Stimulated activated CD4-positive, alpha-beta T cell treated with anti-CD3 and anti-CD28 coated beads, Interleukin-1b, Interleukin-23, amount 100 ng/mL, for 1 hour (primary cell): ENCODE data around the gene ITGB5.
"Not testable (repeated sequence)": the region's sequence is repeated elsewhere in the genome, so short reads cannot be mapped to it uniquely, and the experiment has no call there.

ENCODE experiments used
- DNase-seq, 2 donors: peaks; one replicate each; pipeline ENCODE4 v3.0.0-alpha.2; 2020; ENCODE audit warnings: low read depth in 2 of 2

The ITGB5 gene

DNA sequence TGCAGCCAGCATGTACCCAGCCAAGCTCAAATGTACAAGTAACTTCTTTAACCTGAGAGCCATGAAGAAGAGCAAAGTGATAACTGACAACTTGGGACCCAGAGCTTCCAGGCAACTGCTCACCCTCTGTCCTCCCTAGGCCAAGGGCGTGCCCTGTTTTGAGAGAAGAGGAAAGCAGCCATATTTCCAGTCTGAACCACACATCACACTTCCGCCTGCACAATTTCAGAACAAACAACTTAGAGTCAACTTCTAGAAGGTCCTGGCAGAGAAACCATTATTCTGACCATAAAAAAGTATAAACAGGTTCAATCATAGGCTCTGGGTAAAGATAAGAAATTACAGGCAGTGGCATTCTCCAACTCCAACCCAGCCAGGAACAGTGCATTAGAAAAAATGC is 50.1 kb downstream of the ITGB5 start:
- no peak for DNase-seq

DNA sequence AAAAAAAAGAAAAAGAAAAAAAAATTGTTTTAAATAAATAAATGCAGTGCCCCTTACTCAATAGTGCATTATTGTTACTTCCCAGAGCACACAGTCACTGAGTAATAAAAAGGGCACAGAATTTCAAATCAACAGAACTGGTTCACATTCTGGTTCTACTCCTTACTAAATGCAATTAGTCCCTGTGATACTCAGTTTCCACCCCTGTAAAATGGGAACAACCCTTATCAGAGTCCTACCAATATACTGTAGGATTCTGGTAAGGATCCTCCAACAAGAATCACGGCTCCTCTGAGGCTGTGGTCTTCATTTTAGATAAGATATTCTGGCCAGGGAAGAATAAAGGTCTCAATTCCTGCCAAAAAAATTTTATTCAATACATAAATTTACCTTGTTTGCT is 50.7 kb downstream of the ITGB5 start:
- DNase-seq, result no peak

DNA sequence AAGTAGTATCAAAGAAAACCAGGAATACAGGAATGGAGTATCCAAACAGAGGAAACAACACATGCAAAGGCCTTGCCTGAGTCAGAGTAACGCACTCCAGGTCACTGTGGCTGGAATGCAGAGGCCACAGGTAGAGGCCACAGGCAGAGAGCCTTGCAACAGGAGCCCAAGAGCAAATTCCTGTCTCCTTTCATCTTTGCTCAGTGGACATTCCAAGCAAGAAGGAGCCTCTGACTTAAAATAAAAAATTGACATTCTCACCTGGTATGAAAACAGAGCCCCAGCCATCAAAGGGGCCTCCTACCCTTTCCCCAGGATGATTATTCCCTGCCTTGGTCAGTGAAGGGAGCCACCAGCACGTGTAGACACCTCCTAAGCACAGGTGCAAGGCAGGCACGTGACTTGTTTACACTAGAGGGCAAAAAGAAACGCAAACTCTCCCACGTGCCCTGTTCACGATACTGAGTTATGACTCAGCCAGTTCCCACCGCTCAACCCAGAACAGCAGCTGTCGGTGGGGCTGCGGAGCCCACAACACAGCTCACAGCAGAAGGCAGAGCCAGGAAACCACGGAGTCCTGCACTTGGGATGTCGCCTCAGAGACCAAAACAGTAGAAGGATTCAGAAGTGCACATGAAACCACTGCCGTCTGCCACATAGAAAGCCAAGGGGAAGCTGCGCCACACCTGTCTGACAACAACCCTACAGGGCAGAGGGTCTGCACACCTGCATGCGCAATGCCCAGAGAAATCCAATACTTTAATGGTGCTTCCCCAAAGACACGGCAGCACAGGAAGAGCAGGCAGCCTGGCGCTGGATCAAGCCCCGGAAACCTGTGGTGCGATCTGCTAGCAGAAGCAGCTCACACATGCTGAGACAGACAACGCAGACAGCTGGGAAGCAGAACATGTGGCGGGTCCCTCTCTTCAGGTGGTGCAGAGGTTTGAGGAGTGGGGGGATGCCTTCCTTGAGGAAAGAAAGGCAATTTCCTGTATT is 52.1 kb downstream of the ITGB5 start:
- DNase-seq, result no peak

DNA sequence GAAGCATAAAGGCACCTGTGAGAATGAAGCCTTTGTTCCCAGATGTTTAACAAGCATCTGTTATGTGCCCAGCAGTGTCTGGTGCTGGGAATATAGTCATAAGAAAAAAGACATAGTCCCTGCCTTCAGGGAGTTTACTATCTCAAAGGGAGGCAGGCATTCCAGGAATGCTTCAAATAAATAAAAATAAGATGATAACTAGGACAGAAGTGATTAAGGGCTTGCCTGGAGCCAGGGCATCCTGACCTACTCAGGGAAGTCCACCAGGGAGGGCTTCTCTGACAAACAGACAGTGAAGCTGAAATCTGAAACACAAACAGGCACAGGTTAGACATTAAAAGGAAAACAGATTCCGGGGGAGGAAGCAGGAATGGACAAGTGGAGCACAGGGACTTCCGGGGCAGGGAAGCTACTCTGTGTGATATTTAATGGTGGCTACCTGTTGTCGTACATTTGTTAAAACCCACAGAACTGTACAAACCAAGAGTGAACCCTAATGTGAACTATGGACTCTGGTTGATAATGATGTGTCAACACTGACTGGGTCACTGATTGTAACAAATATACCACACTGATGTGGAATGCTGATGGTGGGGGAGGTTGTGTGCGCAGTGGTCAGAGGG is 53.3 kb downstream of the ITGB5 start:
- no peak for DNase-seq

DNA sequence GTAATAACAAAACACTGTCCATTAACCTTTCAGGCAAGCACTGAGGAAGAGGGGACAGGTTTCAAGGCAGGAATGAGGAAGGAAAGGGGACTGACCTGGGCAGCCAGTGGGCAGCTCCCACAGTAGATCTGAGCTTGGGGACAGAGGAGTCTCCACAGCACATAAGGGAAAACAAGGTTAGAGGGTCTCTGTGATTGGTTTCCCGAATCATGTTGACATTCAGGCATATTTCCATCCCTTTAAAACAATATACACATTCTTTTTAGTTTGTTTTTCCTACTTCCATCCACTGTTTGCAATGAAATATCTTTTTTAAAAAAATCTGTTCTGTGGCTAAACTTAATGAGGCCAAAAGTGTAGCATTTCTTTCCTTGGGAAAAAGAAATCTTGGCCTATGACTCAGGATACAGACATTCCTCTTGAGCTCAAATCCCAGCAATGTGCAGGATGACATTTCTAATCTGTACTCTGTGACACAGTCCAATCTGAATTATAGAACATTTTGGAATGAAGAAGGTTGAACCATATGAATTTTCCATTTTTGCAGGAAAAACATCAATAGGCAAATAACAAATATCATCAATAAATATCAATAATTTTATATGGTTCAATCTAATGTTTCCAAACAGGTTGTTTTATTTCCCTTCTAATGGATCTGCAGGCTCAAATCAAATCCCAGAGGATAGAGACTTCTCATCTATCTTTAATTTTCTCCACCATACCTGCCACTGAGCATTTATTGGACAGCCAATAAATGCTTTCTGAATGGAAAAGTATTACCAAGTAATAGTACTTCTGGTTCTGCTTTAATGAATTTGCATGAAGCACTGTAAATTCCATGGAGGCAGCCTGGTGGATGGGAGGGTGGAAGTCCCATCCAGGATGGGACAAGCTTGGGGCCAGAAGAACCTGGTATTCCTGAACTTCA is 54.1 kb downstream of the ITGB5 start:
- DNase-seq, result no peak

DNA sequence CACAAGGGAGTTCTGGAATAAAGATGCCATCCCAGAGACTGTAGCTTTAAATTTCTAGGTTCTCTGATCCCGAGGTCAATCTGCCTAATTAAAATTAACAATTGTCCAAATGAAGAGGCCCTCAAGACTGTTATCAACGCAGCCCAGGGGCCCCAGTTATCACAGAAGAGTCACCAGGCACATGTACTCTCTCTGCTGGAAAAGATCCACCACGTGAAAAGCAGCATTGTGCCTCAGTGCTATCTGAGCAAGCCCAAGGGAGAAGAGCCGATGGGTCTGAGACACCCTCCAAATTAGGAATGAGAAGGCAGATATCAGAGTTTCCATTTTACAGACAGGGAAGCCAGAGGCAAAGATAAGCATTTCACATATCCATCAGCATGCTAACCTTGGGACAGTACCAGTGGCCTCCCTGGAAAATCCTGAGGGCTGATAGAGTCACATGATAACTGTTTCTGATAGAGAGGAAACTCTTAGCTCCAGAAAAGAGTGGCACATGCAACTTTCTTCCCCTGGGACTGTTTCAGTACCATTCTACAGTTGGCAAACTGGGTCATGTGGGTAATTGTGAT is 55.5 kb downstream of the ITGB5 start:
- DNase-seq, result no peak

DNA sequence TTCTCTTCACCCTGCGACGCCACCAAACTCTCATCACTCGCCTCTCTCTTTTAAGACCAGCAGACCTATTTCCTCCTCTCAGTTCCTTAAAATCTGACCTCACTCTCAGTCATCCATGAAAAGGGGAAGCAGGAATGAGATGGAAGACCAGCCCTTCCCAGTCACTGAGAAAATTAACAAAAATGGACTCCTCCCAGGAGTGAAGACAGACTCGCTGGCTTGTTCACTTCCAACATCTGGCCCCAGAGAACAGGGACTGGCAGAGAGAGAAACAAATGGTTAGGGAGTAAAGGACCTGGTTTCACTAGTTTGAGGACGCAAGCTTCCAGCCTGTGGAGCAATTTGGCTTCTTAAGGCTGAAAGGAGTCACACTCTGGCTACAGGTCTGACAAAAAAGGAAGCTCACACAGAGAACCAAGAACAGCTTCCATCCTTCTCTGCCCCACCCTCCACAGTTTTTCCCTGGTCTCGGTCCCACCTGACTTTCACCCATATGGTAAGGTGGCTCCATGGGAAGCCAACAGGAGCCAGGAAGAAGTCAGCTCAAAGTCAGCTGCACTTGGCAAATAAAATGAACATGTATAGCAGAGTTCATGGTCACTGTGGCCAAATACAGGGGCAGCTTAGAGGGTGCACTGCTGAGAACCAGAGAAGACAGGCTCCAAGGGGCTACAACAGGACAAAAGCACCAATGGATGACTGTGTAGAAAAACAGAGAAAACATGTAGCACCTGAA is 57.2 kb downstream of the ITGB5 start:
- no peak for DNase-seq

DNA sequence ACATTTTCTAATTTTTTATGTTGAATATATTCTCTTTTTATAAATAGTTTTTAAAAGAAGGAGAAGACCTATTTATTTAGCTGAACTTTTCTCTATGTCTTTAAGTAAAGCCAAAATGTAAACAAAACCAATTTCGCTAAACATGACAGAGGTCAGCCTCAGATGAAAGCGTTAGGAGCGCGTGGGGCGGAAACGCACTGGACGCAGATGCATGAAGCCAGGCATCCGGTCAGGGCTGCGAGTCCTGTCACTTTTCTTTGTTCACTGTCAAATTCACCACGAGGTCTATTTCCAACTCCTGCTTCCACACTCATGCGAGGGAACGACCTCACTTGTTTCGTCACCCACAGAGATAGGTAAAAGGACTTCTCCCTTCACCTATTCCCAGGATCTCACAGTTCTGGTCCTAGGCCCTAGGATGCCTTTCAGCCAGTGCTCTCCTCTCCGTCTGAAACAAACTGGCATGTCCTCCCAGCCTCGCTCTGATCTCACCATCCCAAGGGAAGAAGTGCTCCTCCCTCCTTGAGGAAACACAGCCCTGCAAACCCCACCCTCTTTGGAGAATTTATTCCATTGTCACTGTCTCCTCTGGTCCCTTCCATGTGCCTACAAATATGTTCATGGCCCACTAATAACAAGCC is 57.9 kb downstream of the ITGB5 start:
- no peak for DNase-seq

DNA sequence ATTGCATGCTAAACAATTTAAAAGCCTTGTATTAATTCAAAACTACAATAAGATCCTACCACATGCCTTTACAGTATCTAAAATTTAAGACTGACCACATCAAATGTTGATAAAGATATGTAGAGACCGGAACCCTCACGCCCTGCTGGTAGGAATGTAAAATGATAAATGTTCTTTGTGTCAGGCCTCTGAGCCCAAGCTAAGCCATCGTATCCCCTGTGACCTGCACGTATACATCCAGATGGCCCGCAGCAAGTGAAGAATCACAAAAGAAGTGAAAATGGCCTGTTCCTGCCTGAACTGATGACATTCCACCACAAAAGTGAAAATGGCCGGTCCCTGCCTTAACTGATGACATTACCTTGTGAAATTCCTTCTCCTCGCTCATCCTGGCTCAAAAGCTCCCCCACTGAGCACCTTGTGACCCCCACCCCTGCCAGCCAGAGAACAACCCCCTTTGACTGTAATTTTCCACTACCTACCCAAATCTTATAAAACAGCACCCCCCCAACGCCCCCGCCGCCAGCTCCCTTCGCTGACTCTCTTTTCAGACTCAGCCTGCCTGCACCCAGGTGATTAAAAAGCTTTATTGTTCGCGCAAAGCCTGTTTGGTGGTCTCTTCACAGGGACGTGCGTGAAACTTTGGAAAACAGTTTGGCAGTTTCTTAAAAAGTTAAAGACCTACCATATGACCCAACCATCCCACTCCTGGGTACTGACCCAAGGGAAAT is 59.5 kb downstream of the ITGB5 start:
- DNase-seq, result not testable (repeated sequence)

DNA sequence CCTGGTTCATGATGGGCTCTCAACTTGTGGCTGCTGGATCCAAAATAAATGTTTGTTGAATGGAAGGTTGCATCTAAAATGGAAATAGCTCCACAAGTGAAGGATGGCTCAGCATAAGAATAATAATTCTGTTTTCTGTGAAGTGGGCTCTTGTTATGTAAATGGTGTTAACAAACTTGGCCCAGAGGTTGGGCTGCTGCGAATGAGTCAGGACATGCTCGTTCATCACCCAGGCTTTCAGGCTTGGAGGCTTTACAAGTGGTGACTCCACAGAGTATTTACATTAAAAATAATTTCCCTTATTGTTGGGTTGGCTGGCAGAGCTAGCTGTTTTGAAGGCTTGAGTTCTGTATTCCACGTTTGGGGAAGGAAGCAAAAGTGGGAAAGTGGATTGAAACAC is 60.5 kb downstream of the ITGB5 start:
- no peak for DNase-seq

DNA sequence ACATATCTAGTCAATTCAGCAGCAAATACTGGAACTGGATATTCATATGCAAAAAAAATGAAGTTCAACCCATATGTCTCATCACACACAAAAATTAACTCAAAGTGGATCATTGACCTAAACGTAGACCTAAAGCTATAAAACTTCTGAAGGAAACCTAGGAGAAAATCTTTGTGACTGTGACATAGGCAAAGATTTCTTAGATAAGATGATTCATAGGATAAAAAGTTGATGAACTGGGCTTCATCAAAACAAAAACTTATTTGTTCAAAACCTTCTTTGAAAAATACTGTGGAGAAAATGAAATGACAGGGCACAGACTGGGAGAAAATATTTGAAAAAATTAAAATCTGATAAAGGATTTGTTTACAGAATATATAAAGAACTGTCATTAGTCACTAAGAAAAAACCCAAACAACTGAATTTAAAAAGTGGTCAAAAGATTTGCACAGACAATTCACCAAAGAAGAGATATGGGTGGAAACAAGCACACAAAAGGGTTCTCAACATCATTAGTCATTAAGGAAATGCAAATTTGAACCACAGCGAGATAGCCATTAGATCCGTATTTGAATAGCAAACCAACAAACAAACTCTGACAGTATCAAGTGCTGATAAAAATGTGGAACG is 62.8 kb downstream of the ITGB5 start:
- DNase-seq, result no peak

DNA sequence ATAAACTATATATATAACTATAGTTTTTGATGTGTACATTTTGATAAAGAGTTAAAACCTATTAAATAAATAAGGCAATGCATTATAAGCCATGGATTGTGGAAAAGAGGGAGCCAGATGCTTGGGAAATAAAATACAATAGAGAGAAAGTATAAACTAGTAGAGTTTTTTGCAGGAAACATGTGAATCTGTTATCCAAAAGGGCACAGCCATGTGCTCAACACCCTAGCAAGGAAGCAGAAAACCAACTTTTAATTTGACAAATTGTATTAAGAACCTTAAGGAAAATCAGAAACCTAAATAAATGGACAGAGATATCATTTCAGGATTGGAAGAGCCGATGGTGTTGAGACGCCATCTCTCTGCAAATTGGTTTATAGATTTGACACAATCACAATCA is 63.5 kb downstream of the ITGB5 start:
- DNase-seq, result no peak

DNA sequence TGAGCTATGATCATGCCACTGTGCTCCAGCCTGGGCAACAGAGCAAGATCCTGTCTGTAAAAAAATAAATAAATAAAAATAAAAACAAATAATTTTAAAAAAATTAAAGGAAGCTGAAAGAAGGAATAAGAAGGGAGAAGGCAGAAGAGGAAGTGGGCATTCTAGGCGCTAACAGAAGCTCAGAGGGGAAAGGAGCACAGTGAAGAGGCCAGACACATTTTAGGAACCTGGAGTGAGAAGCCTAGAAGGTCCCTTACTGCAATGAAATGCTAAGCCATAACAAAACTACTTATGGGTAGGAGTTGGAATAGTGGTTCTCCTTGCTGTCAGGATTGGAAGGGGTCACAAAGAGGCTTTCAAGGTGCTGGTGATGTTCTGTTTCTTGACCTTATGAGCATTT is 64.0 kb downstream of the ITGB5 start:
- no peak for DNase-seq

DNA sequence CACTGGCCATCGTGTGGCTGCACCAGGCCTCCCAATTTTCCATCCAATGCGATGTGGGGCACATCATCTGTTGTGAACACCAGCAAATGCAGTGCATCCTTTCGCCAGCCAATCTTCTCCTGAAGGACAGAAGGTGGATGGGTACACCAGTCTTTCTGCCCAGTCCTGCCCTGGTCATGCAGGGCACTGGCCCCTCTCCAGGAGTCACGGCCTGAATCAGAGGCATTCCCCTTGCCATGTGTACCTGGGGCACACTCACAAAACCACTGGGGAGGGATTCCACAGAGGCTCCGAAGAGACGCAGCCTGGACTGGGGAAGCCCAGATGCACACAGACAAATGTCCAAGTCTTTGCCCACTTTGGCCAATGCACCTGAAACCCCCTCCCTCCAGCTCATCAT is 65.8 kb downstream of the ITGB5 start:
- DNase-seq, result no peak

DNA sequence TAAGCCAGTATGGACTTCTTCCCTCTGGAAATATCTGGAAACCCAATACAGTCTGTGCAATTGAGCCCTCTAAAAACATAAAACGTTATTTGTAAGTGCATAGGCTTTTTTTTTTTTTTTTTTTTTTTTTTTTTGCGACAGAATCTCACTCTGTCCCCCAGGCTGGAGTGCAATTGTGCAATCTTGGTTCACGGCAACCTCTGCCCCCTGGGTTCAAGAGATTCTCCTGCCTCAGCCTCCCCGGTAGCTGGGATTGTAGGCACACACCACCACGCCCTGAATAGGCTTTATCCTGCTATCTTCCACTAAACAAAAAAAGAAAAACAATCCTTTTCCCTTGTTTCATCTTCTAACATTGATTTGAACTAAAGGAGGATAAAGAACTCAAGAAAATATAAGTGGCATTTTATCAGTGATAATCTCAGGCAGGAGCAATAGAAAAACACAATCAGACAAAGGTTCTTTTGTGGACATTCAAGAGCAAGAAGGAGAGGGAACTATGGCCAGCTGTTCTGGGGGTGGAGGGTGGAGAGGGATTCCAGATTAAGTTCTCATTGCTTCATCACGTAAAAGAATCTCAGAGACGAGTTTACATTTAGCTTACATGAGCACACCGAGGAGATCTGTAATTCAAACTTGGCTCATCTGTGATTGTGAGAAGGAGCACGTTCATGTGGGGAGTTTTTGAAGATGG is 68.6 kb downstream of the ITGB5 start:
- DNase-seq, result no peak

DNA sequence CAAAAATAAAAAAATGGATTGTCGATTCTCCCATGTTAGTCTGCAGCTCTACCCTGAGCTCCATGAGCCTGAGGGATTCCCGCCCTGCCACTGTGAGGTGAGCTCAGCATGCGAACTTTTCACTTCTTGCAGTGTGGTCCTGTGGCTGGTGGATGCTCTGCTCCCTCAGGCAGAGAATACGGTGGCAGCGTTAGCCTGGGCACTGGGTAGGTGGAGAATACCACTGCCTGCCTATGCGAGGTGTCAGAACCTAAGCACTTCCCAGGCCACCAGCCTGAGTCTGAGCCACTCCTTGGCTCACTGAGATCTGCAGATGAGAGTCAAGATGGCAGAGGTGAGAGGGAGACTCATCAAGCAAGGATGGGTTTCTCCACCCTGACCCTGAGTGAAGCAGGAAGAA is 70.1 kb downstream of the ITGB5 start:
- DNase-seq, result no peak

DNA sequence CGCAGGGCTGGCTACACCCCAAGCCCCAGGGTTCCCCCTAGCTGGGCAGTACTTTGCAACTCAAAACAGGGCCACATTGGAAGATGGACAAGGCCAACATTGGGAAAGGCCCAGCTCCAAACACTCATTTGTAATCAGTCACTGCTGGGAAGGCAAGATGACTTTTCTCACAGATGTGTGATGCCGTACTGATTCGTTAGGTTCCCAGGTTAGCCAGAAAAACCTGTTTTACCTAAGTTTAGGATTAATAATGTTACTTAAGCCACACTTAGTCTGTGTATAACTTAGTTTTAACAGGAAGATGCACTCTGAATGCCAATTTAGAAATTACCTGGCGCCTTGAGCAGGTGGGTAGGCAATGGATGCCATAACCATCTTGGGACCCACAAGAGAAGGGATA is 71.0 kb downstream of the ITGB5 start:
- DNase-seq, result no peak

DNA sequence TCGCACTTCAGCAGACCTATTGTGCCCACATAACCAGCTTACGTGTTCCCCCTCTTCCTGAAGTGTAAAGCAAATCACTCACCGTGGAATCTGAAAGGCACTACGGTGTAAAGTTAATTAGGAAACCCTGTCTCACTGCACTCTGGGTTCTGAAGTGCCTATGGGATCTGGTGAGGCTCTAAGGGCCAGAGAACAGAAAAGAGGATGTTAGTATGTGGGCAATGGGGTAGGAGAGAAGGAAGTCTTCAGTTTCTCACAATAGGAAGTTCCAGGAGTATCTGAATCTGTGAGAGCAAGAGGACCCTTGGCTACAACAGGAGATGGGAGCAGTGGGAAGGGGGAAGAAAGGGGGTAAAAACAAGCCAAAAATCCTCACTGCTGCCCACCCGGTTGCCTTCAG is 71.4 kb downstream of the ITGB5 start:
- no peak for DNase-seq
